HG03045 (cell line): ENCODE measurements around the gene COQ3.
A peak's percentile ranks its signal among the peaks of the same experiment; 100 is the strongest.

Experiments used
- ATAC-seq: cut with Tn5 transposase; IDR thresholded peaks from one replicate; pipeline ENCODE4 v1.9.1; 2021; ENCODE audit warnings: mild to moderate bottlenecking, moderate library complexity; ENCODE audit not compliant: unreplicated experiment

The COQ3 gene

GRCh38 chr6:99393698-99394531 is at the start of gene COQ3:
COQ3 (minus strand) TSS chr6:99394195; CDS start chr6:99394179, 16 bp downstream.
- peak; percentile 81 for ATAC-seq

GRCh38 chr6:99434702-99435530 is 40.9 kb upstream of the COQ3 start:
- ATAC-seq = no peak

GRCh38 chr6:99432877-99433276 is 38.9 kb upstream of the COQ3 start:
- ATAC-seq = no peak

GRCh38 chr6:99431901-99432300 is 37.9 kb upstream of the COQ3 start:
- no peak for ATAC-seq

- no peak for ATAC-seq
Measured at GRCh38 chr6:99427988-99428387, 34.0 kb upstream of the COQ3 start.

GRCh38 chr6:99426451-99426757 is 32.4 kb upstream of the COQ3 start:
- ATAC-seq = no peak

- peak; percentile 63 for ATAC-seq
Measured at GRCh38 chr6:99425647-99426450, 31.9 kb upstream of the COQ3 start.

GRCh38 chr6:99424761-99425646 is 31.0 kb upstream of the COQ3 start, which contains the start of gene PNISR:
PNISR (minus strand) TSS chr6:99425308; CDS start chr6:99414659, 10,649 bp downstream.
- ATAC-seq = peak; percentile 92

- no peak for ATAC-seq
Measured at GRCh38 chr6:99424022-99424421, 30.0 kb upstream of the COQ3 start.

- ATAC-seq = no peak
Measured at GRCh38 chr6:99422912-99423311, 28.9 kb upstream of the COQ3 start.

GRCh38 chr6:99416892-99417767 is 23.1 kb upstream of the COQ3 start:
- peak; percentile 70 for ATAC-seq

GRCh38 chr6:99416226-99416625 is 22.2 kb upstream of the COQ3 start:
- ATAC-seq = no peak

GRCh38 chr6:99415446-99415845 is 21.5 kb upstream of the COQ3 start:
- no peak for ATAC-seq

- ATAC-seq = no peak
Measured at GRCh38 chr6:99412065-99412464, 18.1 kb upstream of the COQ3 start.

- no peak for ATAC-seq
Measured at GRCh38 chr6:99409672-99410071, 15.7 kb upstream of the COQ3 start.

- ATAC-seq = no peak
Measured at GRCh38 chr6:99407076-99407475, 13.1 kb upstream of the COQ3 start.

GRCh38 chr6:99402448-99402847 is 8.5 kb upstream of the COQ3 start:
- ATAC-seq = no peak

GRCh38 chr6:99397287-99397686 is 3.3 kb upstream of the COQ3 start:
- no peak for ATAC-seq

- ATAC-seq = peak; percentile 23
Measured at GRCh38 chr6:99393366-99393697, 663 bp downstream of the COQ3 start.
